ENCODE results near the gene LGALS7. TPM values are rescaled to one million over a fixed set of nuclear protein-coding genes. Genes with fewer than 3 reads are reported as not detected.

LGALS7 gene
- total and polyA plus RNA-seq, 2 experiments from 2014 or later = not detected

DNA sequence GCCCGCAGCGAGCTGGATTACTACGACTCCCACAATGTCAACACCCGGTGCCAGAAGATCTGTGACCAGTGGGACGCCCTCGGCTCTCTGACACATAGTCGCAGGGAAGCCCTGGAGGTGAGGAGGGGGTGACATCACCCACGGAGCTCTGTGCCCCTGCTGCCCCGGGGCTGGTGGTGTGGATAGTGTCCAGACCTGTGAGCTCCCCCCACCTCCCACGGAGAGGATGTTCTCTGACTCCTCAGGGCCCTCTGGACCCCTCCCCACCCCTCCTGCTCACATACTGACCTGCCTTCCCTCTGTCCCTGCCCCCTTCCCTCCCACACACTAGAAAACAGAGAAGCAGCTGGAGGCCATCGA, 49.7 kb downstream of the LGALS7 start:
- TF ChIP-seq EZH2phosphoT487 (IDR thresholded peaks at IDR 0.05; ENCODE audit: insufficient read depth, low read depth) (no peak), EZH2 (IDR thresholded peaks at IDR 0.05; ENCODE audit: insufficient read depth, poor library complexity, severe bottlenecking) (no peak)
- no peaks in the 10 kb centered on the region for H3K9me2 ChIP-seq (ENCODE audit: insufficient read depth)
- H3F3A ChIP-seq (ENCODE audit: insufficient read depth) = no peaks in the 10 kb centered on the region
- in situ Hi-C loops (cut with MboI) = no loop called here
- H3K79me2 ChIP-seq (ENCODE audit: insufficient read depth) = peaks cover 53% of the 10 kb centered on the region
- no peak overlapping the region for H3K4me3 ChIP-seq
- DNase-seq = no peak
- H3K9ac ChIP-seq = no peak overlapping the region
- H3K4me1 ChIP-seq (ENCODE audit: insufficient read depth) = no peaks in the 10 kb centered on the region
- no peaks in the 10 kb centered on the region for H3K9me3 ChIP-seq (ENCODE audit: low read depth)
- H3K27me3 ChIP-seq (replicated peaks; ENCODE audit: insufficient read depth) = no peaks in the 10 kb centered on the region
- H3K4me2 ChIP-seq (ENCODE audit: unreplicated experiment) = no peak overlapping the region
- peaks cover 50% of the 10 kb centered on the region for H3K36me3 ChIP-seq (ENCODE audit: low read depth)
- H4K20me1 ChIP-seq (ENCODE audit: insufficient read depth) = no peaks in the 10 kb centered on the region
- H3K27ac ChIP-seq = no peak overlapping the region
- no peak overlapping the region for H2AFZ ChIP-seq
- WGBS, 2 experiments (ENCODE audit: low coverage in 1 of 2, low lambda C conversion rate in 2 of 2, missing lambda C conversion rate in 2 of 2) = 75 to 78% methylated on average over 11 of the region's 11 CpGs

DNA sequence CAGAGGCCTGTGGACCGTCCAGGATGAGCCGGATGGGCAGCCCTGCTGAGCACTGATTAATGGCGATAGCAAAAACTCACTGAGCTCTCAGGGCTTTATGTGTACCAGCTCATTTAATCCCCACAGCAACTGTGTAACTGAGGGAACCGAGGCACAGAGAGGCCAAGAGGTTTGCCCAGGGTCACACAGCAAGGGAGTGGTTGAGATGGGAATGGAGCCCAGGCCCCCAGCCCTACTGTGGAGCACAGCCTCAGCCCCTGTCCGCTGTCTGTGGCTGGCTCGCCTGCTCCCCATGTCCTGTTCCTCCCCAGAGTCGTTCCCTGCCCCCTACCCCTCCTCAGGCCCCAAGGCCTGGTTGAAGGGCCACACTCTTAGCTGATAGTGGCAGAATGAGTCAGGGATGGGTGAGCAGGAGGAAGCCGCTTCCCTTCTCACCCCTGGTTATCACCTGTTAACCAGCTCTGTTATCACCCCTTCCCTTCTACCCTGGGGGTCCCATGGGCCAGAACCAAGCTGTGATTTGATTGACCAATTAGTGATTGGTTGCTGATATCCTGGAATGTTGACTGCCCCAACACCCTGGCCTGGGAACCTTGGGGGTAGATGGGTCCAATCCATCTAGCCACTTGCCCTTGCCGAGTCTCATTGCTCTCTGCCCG, 50.2 kb downstream of the LGALS7 start:
- Histone ChIP-seq H3K27ac (no peak overlapping the region), H4K20me1 (ENCODE audit: insufficient read depth) (no peaks in the 10 kb centered on the region), H3K79me2 (ENCODE audit: insufficient read depth) (peaks cover 58% of the 10 kb centered on the region), H2AFZ (no peak overlapping the region), H3K4me1 (ENCODE audit: insufficient read depth) (no peaks in the 10 kb centered on the region), H3K9ac (no peak overlapping the region), H3K9me3 (ENCODE audit: low read depth) (no peaks in the 10 kb centered on the region), H3K36me3 (ENCODE audit: low read depth) (peaks cover 50% of the 10 kb centered on the region), H3K4me3 (no peak overlapping the region), H3K4me2 (ENCODE audit: unreplicated experiment) (no peak overlapping the region), H3K9me2 (ENCODE audit: insufficient read depth) (no peaks in the 10 kb centered on the region), H3F3A (ENCODE audit: insufficient read depth) (no peaks in the 10 kb centered on the region), H3K27me3 (replicated peaks; ENCODE audit: insufficient read depth) (no peaks in the 10 kb centered on the region)
- 93 to 95% methylated on average over 9 to 10 of the region's 10 CpGs for WGBS, 2 experiments (ENCODE audit: low coverage in 1 of 2, low lambda C conversion rate in 2 of 2, missing lambda C conversion rate in 2 of 2)
- in situ Hi-C loops (cut with MboI) = no loop called here
- TF ChIP-seq EZH2phosphoT487 (IDR thresholded peaks at IDR 0.05; ENCODE audit: insufficient read depth, low read depth) (no peak), EZH2 (IDR thresholded peaks at IDR 0.05; ENCODE audit: insufficient read depth, poor library complexity, severe bottlenecking) (no peak)
- no peak for DNase-seq

DNA sequence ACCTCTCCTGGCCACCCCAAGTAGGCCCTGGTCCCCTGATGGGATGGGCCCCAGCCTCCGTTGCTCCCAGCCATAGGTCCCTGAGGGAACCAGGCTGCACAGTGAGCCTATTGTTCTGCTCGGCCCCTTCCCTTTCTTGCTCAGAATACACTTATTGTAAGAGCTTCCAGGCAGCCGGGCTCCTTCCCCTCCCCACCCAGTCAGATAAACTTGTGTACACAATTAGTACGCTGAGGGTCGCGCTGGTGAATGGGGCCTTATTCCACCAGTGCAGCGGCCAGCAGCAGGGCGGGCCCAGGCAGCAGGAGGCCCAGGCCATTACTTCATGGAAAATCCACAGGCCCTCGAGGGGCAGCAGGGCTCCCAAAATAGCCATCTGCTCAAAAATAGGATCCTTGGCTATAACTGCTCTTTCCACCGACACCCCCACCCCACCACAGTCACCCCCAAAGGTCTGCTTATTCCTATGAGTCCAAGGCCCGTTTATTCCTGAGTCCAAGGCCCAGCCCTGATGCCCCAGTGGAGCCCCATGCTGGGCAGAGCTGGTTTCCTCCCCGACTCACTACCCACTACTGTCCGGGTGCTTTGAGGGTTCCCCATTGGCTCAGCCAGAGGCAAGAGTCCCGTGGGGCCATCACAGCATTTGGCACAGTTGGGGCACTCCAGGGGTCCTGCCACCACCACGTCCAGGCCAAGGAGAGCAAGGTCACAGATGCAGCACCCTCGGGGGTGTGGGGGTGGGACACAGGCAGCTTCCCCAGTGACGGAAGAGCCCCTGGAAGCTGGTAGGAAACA, 51.1 kb downstream of the LGALS7 start:
- no peak overlapping the region for H3K4me2 ChIP-seq (ENCODE audit: unreplicated experiment)
- no peaks in the 10 kb centered on the region for H3K9me3 ChIP-seq (ENCODE audit: low read depth)
- H3K27me3 ChIP-seq (replicated peaks; ENCODE audit: insufficient read depth) = no peaks in the 10 kb centered on the region
- H4K20me1 ChIP-seq (ENCODE audit: insufficient read depth) = no peaks in the 10 kb centered on the region
- no peak overlapping the region for H3K9ac ChIP-seq
- DNase-seq = no peak
- no peaks in the 10 kb centered on the region for H3K4me1 ChIP-seq (ENCODE audit: insufficient read depth)
- H3F3A ChIP-seq (ENCODE audit: insufficient read depth) = no peaks in the 10 kb centered on the region
- no peak for TF ChIP-seq EZH2 (IDR thresholded peaks at IDR 0.05; ENCODE audit: insufficient read depth, poor library complexity, severe bottlenecking)
- no peak for TF ChIP-seq EZH2phosphoT487 (IDR thresholded peaks at IDR 0.05; ENCODE audit: insufficient read depth, low read depth)
- H2AFZ ChIP-seq = no peak overlapping the region
- in situ Hi-C loops (cut with MboI) = no loop called here
- no peak overlapping the region for H3K27ac ChIP-seq
- H3K4me3 ChIP-seq = no peak overlapping the region
- H3K79me2 ChIP-seq (ENCODE audit: insufficient read depth) = peaks cover 65% of the 10 kb centered on the region
- peaks cover 55% of the 10 kb centered on the region for H3K36me3 ChIP-seq (ENCODE audit: low read depth)
- WGBS, 2 experiments (ENCODE audit: low coverage in 1 of 2, low lambda C conversion rate in 2 of 2, missing lambda C conversion rate in 2 of 2) = 73 to 77% methylated on average over 17 of the region's 17 CpGs
- no peaks in the 10 kb centered on the region for H3K9me2 ChIP-seq (ENCODE audit: insufficient read depth)

DNA sequence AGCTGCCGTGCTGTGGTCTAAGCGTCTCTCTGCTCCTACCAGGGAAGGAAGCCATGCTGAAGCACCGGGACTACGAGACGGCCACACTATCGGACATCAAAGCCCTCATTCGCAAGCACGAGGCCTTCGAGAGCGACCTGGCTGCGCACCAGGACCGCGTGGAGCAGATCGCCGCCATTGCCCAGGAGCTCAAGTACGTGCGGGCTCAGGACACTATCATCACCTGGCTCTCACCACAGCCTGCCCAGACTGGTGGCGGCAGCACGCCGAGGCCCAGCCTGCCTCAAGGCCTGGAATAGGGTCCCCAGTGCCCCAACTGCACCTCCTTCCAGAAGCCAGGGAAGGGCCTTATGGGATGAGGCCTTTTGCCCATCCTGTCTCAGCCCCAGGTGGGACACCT, 51.8 kb downstream of the LGALS7 start:
- no peaks in the 10 kb centered on the region for H3K9me3 ChIP-seq (ENCODE audit: low read depth)
- H3K9me2 ChIP-seq (ENCODE audit: insufficient read depth) = no peaks in the 10 kb centered on the region
- H3K4me1 ChIP-seq (ENCODE audit: insufficient read depth) = no peaks in the 10 kb centered on the region
- H3K79me2 ChIP-seq (ENCODE audit: insufficient read depth) = peaks cover 70% of the 10 kb centered on the region
- no peaks in the 10 kb centered on the region for H3K27me3 ChIP-seq (replicated peaks; ENCODE audit: insufficient read depth)
- H3K36me3 ChIP-seq (ENCODE audit: low read depth) = peaks cover 57% of the 10 kb centered on the region
- DNase-seq = no peak
- H4K20me1 ChIP-seq (ENCODE audit: insufficient read depth) = no peaks in the 10 kb centered on the region
- H3K4me3 ChIP-seq = no peak overlapping the region
- H3K9ac ChIP-seq = no peak overlapping the region
- no peak overlapping the region for H3K4me2 ChIP-seq (ENCODE audit: unreplicated experiment)
- WGBS, 2 experiments (ENCODE audit: low coverage in 1 of 2, low lambda C conversion rate in 2 of 2, missing lambda C conversion rate in 2 of 2) = 89 to 94% methylated on average over 20 of the region's 20 CpGs
- in situ Hi-C loops (cut with MboI) = no loop called here
- TF ChIP-seq EZH2phosphoT487 (IDR thresholded peaks at IDR 0.05; ENCODE audit: insufficient read depth, low read depth) (no peak), EZH2 (IDR thresholded peaks at IDR 0.05; ENCODE audit: insufficient read depth, poor library complexity, severe bottlenecking) (no peak)
- H2AFZ ChIP-seq = no peak overlapping the region
- no peaks in the 10 kb centered on the region for H3F3A ChIP-seq (ENCODE audit: insufficient read depth)
- no peak overlapping the region for H3K27ac ChIP-seq

Small RNAs within 50 kb of the gene (small RNA-seq; reads per million reads assigned to genes)
- not detected for gene RNU6-140P (ENCODE audit: low read depth, low replicate concordance)

Other genes with a start within 250 kb of the LGALS7 start
- not detected in 2 replicates for gene MAP4K1, start 155.6 kb downstream of the LGALS7 start, total RNA-seq (2014; rRNA removed; shearing (Covaris generic))
- gene MAP4K1, start 155.6 kb downstream of the LGALS7 start, polyA plus RNA-seq (2016; fragmentation: Nextera tagmentation; extraction: Ambion mirVana) = 0.63 and 1.0 TPM in 2 replicates
- 270 and 295 TPM in 2 replicates for gene EIF3K, start 154.3 kb downstream of the LGALS7 start, total RNA-seq (2014; rRNA removed; shearing (Covaris generic))
- 143 and 151 TPM in 2 replicates for gene EIF3K, start 154.3 kb downstream of the LGALS7 start, polyA plus RNA-seq (2016; fragmentation: Nextera tagmentation; extraction: Ambion mirVana)
- gene ACTN4, start 125.9 kb downstream of the LGALS7 start, total RNA-seq (2014; rRNA removed; shearing (Covaris generic)) = 467 and 477 TPM in 2 replicates
- gene ACTN4, start 125.9 kb downstream of the LGALS7 start, polyA plus RNA-seq (2016; fragmentation: Nextera tagmentation; extraction: Ambion mirVana) = 84.6 and 85.7 TPM in 2 replicates
- gene CAPN12, start 29.0 kb downstream of the LGALS7 start, total RNA-seq (2014; rRNA removed; shearing (Covaris generic)) = 0.11 and 0.89 TPM in 2 replicates
- 0.21 and 0.30 TPM in 2 replicates for gene CAPN12, start 29.0 kb downstream of the LGALS7 start, polyA plus RNA-seq (2016; fragmentation: Nextera tagmentation; extraction: Ambion mirVana)
- gene LGALS7B, start 15.7 kb upstream of the LGALS7 start, total RNA-seq (2014; rRNA removed; shearing (Covaris generic)) = not detected in 2 replicates
- not detected in 2 replicates for gene LGALS7B, start 15.7 kb upstream of the LGALS7 start, polyA plus RNA-seq (2016; fragmentation: Nextera tagmentation; extraction: Ambion mirVana)
- not detected in 2 replicates for gene LGALS4, start 39.4 kb upstream of the LGALS7 start, total RNA-seq (2014; rRNA removed; shearing (Covaris generic))
- gene LGALS4, start 39.4 kb upstream of the LGALS7 start, polyA plus RNA-seq (2016; fragmentation: Nextera tagmentation; extraction: Ambion mirVana) = 0.19 TPM in 1 of 2 replicates, not detected in the other
- gene ECH1, start 58.3 kb upstream of the LGALS7 start, total RNA-seq (2014; rRNA removed; shearing (Covaris generic)) = 29.7 and 31.6 TPM in 2 replicates
- 106 and 107 TPM in 2 replicates for gene ECH1, start 58.3 kb upstream of the LGALS7 start, polyA plus RNA-seq (2016; fragmentation: Nextera tagmentation; extraction: Ambion mirVana)
- 208 and 245 TPM in 2 replicates for gene HNRNPL, start 76.5 kb upstream of the LGALS7 start, total RNA-seq (2014; rRNA removed; shearing (Covaris generic))
- 123 and 126 TPM in 2 replicates for gene HNRNPL, start 76.5 kb upstream of the LGALS7 start, polyA plus RNA-seq (2016; fragmentation: Nextera tagmentation; extraction: Ambion mirVana)
- 1.0 and 5.8 TPM in 2 replicates for gene RINL, start 104.8 kb upstream of the LGALS7 start, total RNA-seq (2014; rRNA removed; shearing (Covaris generic))
- gene RINL, start 104.8 kb upstream of the LGALS7 start, polyA plus RNA-seq (2016; fragmentation: Nextera tagmentation; extraction: Ambion mirVana) = 2.0 and 2.6 TPM in 2 replicates
- gene SIRT2, start 126.1 kb upstream of the LGALS7 start, total RNA-seq (2014; rRNA removed; shearing (Covaris generic)) = 57.9 and 64.4 TPM in 2 replicates
- gene SIRT2, start 126.1 kb upstream of the LGALS7 start, polyA plus RNA-seq (2016; fragmentation: Nextera tagmentation; extraction: Ambion mirVana) = 41.3 and 44.7 TPM in 2 replicates
- 15.4 and 18.0 TPM in 2 replicates for gene NFKBIB, start 126.5 kb upstream of the LGALS7 start, total RNA-seq (2014; rRNA removed; shearing (Covaris generic))
- gene NFKBIB, start 126.5 kb upstream of the LGALS7 start, polyA plus RNA-seq (2016; fragmentation: Nextera tagmentation; extraction: Ambion mirVana) = 11.9 and 12.8 TPM in 2 replicates
- gene CCER2, start 138.7 kb upstream of the LGALS7 start, total RNA-seq (2014; rRNA removed; shearing (Covaris generic)) = not detected in 2 replicates
- gene CCER2, start 138.7 kb upstream of the LGALS7 start, polyA plus RNA-seq (2016; fragmentation: Nextera tagmentation; extraction: Ambion mirVana) = not detected in 2 replicates
- gene SARS2, start 157.2 kb upstream of the LGALS7 start, total RNA-seq (2014; rRNA removed; shearing (Covaris generic)) = 18.0 and 33.2 TPM in 2 replicates
- 18.4 and 20.0 TPM in 2 replicates for gene SARS2, start 157.2 kb upstream of the LGALS7 start, polyA plus RNA-seq (2016; fragmentation: Nextera tagmentation; extraction: Ambion mirVana)
- 18.8 and 33.5 TPM in 2 replicates for gene MRPS12, start 157.4 kb upstream of the LGALS7 start, total RNA-seq (2014; rRNA removed; shearing (Covaris generic))
- 68.9 and 69.6 TPM in 2 replicates for gene MRPS12, start 157.4 kb upstream of the LGALS7 start, polyA plus RNA-seq (2016; fragmentation: Nextera tagmentation; extraction: Ambion mirVana)
- gene FBXO17, start 202.2 kb upstream of the LGALS7 start, total RNA-seq (2014; rRNA removed; shearing (Covaris generic)) = 36.4 and 47.6 TPM in 2 replicates
- 30.3 and 30.9 TPM in 2 replicates for gene FBXO17, start 202.2 kb upstream of the LGALS7 start, polyA plus RNA-seq (2016; fragmentation: Nextera tagmentation; extraction: Ambion mirVana)